Sigmoid colon (tissue), 7 donors: Measurements from ENCODE around the gene TMEM126A. TPM values are rescaled to one million over a fixed set of nuclear protein-coding genes. Genes with fewer than 3 reads are reported as not detected.
"Not testable (repeated sequence)": the region's sequence is repeated elsewhere in the genome, so short reads cannot be mapped to it uniquely, and the experiment has no call there.

ENCODE experiments used
- DNase-seq: peaks from one replicate; pipeline ENCODE4 v3.0.0-alpha.2; 2019
- H3K27ac ChIP-seq, 4 donors: fragments of 200-600 bp; sonication (generic); one replicate each; pipeline ENCODE4 v1.5.1; 2016 to 2019; ENCODE audit warnings: mild to moderate bottlenecking in 1 of 4
- H3K27me3 ChIP-seq, 3 donors: fragments of 200-600 bp; sonication (generic); one replicate each; pipeline ENCODE4 v1.5.1; 2019; ENCODE audit warnings: mild to moderate bottlenecking in 1 of 3
- H3K36me3 ChIP-seq, 4 donors: fragments of 200-600 bp; sonication (generic); one replicate each; pipeline ENCODE4 v1.5.1; 2016 to 2019
- H3K4me1 ChIP-seq, 4 donors: fragments of 200-600 bp; sonication (generic); one replicate each; pipeline ENCODE4 v1.5.1; 2017 to 2019
- H3K4me3 ChIP-seq, 4 donors: fragments of 200-600 bp; sonication (generic); one replicate each; pipeline ENCODE4 v1.5.1; 2017 to 2019; ENCODE audit warnings: mild to moderate bottlenecking in 2 of 4, moderate library complexity in 1 of 4
- H3K9me3 ChIP-seq, 4 donors: fragments of 200-600 bp in 3 of 4; sonication (generic) in 3 of 4; one replicate each; pipeline versions ENCODE4 v1.5.1 to v1.6.1; 2013 to 2019
- EP300 ChIP-seq, 4 donors: sonication (generic); formaldehyde crosslinking; IDR thresholded peaks; one replicate each; pipeline ENCODE4 v1.6.1; 2017; ENCODE audit warnings: antibody characterized with exemption in 4 of 4
- POLR2A ChIP-seq, 2 donors: fragments of 450-650 bp; IDR thresholded peaks; one replicate each; pipeline ENCODE4 v1.6.1; 2016; ENCODE audit warnings: antibody characterized with exemption in 2 of 2, mild to moderate bottlenecking in 2 of 2, moderate library complexity in 2 of 2
- POLR2AphosphoS5 ChIP-seq, 4 donors: sonication (generic); formaldehyde crosslinking; IDR thresholded peaks; one replicate each; pipeline ENCODE4 v1.6.1; 2017; ENCODE audit warnings: antibody characterized with exemption in 4 of 4
- WGBS, 2 donors: extraction: QIAGEN DNeasy Blood & Tissue Kit; methylation state at CpG; one replicate each; pipeline ENCODE4 v1.1.7; 2013; 5-methylcytosine and 5-hydroxymethylcytosine counted together
- intact Hi-C: fragments of 100-400 bp; cut with DNase I; formaldehyde crosslinking; loops from one replicate; pipeline ENCODE4 v1.15.1; 2023
- polyA plus RNA-seq, 3 donors: library from polyadenylated mRNA; stranded (reverse); fragments of 200-250 nt; gene quantifications; one replicate each; pipeline ENCODE4 v1.2.3, GENCODE V29; 2013
- total RNA-seq, 4 donors: library from RNA; depleted of rRNA; stranded (reverse); fragments of >200 nt; gene quantifications; one replicate each; pipeline ENCODE4 v1.1.0, GENCODE V29; 2016
- TF ChIP-seq, protein P1 (sequence below), 4 experiments: fragments of 450-650 bp in 3 of 4; fragments of 200-600 bp in 1 of 4; IDR thresholded peaks; one replicate each; pipeline ENCODE4 v1.5.1; 2016 to 2019; ENCODE audit warnings: antibody characterized with exemption in 4 of 4, mild to moderate bottlenecking in 3 of 4, moderate library complexity in 2 of 4
- donor health status: healthy with polysubstance abuse.
- donor health status: Bipolar disorder and iron deficiency.
- donor health status: healthy.

The TMEM126A gene
- total and polyA plus RNA-seq, 7 donors, result 21.0 to 46.2 (median 42.5) TPM

DNA sequence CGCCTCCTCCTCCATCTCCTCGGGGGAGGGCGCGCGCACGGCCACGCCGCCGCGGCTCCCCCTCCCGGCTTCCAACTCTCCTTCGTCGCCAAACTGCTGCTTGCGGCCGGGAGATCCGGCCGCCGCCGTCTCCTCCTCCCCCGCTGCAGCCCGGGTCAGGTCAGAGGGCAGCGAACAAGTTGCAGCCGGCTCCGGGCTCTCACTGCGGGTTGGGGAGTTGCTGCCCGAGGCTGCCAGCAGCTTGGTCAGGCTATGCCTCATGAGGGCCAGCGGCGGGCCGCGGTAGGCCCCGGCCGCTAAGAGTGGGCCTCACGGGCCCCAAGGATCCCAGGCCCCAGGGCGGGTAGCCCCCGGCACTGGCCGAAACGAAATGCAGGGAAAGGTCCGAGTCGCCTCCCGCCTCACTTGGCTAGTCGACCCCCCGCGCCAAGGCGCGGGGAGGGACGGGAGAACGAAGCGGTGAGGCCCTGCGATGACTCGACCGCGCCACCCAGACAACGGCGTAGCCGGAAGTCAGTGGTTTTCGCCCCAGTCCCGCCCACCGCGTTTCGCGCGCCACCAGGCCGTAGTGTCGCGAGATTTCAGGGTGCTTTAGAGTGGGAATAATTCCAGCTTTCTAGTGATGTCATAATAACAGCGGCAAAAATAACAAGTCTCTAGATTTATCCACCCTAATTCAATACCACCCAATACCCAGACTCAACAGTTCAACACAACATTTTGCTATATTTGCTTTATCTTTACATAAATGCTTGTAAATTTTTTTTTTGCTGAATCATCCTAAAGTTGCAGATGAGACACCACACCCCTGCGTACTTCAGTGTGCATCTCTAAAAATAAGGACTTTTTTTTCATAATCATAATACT is 17.1 kb downstream of the TMEM126A start, which contains the start of gene CREBZF:
TSS of gene CREBZF (minus strand) at position 515 of the 867 bp plus-strand sequence. CDS start at position 261, 254 bp downstream.
- intact Hi-C loops, result loop anchor here (1.0 to 10.0 kb wide), 4 partner anchors 22 to 580 kb away; partner anchors contain the start of genes CCDC89, EED and TMEM126B
- Histone ChIP-seq H3K27ac (peak within 1 kb of the TSS; percentile 96 to 99 (median 98)), H3K36me3 (peaks cover 0 to 18% (median 0%) of the 10 kb centered on the region in 4 donors), H3K27me3 (no peaks in the 10 kb centered on the region), H3K4me1 (peaks cover 0 to 39% (median 35%) of the 10 kb centered on the region in 4 donors), H3K4me3 (peak within 1 kb of the TSS; percentile 81 to 94 (median 90)), H3K9me3 (no peaks in the 10 kb centered on the region)
- WGBS, 2 donors, result 0 to 1% methylated on average over 67 of the region's 67 CpGs
- TF ChIP-seq POLR2AphosphoS5 (IDR thresholded peaks at IDR 0.05) (peak; percentile 98 to 99 (median 99)), POLR2A (IDR thresholded peaks at IDR 0.05) (peak; percentile 97)
- TF ChIP-seq, protein P1, sequence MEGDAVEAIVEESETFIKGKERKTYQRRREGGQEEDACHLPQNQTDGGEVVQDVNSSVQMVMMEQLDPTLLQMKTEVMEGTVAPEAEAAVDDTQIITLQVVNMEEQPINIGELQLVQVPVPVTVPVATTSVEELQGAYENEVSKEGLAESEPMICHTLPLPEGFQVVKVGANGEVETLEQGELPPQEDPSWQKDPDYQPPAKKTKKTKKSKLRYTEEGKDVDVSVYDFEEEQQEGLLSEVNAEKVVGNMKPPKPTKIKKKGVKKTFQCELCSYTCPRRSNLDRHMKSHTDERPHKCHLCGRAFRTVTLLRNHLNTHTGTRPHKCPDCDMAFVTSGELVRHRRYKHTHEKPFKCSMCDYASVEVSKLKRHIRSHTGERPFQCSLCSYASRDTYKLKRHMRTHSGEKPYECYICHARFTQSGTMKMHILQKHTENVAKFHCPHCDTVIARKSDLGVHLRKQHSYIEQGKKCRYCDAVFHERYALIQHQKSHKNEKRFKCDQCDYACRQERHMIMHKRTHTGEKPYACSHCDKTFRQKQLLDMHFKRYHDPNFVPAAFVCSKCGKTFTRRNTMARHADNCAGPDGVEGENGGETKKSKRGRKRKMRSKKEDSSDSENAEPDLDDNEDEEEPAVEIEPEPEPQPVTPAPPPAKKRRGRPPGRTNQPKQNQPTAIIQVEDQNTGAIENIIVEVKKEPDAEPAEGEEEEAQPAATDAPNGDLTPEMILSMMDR (IDR thresholded peaks at IDR 0.05), result no peak
- DNase-seq, result peak; percentile 97

DNA sequence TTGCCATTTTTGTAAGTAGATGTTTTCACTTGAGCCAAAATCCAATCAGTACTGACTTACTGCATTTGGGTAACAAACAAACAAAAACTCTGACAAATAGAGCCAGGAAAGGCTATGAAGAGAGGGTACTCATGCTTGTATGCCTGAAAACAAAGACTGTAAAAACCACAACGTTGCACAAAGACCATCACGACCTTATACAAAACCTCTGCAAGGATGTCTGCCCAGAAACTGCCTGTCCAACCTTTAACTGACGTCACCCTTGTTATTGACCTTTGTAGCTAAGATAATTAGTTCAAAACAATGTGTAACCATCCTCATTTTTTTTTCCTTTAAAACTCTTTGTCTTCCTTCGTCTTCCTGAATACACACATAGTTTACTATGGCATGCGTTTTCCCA is 18.0 kb downstream of the TMEM126A start:
- TF ChIP-seq, protein P1 (IDR thresholded peaks at IDR 0.05), result no peak
- TF ChIP-seq POLR2A (IDR thresholded peaks at IDR 0.05), result no peak
- TF ChIP-seq POLR2AphosphoS5 (IDR thresholded peaks at IDR 0.05), result no peak
- TF ChIP-seq EP300 (IDR thresholded peaks at IDR 0.05), result no peak
- 14 to 58% methylated on average over 5 of the region's 5 CpGs for WGBS, 2 donors
- H3K9me3 ChIP-seq, result no peaks in the 10 kb centered on the region
- no peaks in the 10 kb centered on the region for H3K27me3 ChIP-seq
- H3K27ac ChIP-seq, result peak overlapping the region; percentile 96 to 99 (median 98)
- peaks cover 0 to 30% (median 26%) of the 10 kb centered on the region in 4 donors for H3K4me1 ChIP-seq
- H3K4me3 ChIP-seq, result no peak overlapping the region
- no peak for DNase-seq
- intact Hi-C loops, result loop anchor here (2.0 to 10.0 kb wide), 3 partner anchors 21 to 579 kb away; partner anchors contain the start of genes CCDC89 and EED
- H3K36me3 ChIP-seq, result peaks cover 0 to 11% (median 0%) of the 10 kb centered on the region in 4 donors

DNA sequence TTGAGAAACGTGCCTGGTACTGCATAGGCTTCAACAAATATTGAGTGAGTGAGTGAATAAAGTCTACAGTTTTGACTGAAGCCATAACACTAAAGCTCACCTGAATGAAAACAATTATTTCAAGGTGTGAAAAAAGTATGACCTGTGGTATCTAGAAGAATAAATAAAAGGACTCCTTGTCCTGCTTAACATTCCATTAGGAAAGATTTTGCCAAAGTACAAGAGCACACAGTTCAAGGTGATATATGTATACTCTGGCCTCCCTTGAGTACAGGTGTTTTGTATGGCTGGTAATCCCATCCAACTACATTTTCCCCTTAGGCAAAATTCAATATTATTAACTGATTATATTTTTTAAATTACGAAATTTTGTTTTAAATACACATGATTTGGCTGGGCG is 18.9 kb downstream of the TMEM126A start:
- intact Hi-C loops, result loop anchor here (10.0 kb wide), 2 partner anchors 72 to 578 kb away; partner anchors contain the start of gene EED
- 92 to 94% methylated on average over 3 of the region's 3 CpGs for WGBS, 2 donors
- peaks cover 0 to 7% (median 0%) of the 10 kb centered on the region in 4 donors for H3K36me3 ChIP-seq

DNA sequence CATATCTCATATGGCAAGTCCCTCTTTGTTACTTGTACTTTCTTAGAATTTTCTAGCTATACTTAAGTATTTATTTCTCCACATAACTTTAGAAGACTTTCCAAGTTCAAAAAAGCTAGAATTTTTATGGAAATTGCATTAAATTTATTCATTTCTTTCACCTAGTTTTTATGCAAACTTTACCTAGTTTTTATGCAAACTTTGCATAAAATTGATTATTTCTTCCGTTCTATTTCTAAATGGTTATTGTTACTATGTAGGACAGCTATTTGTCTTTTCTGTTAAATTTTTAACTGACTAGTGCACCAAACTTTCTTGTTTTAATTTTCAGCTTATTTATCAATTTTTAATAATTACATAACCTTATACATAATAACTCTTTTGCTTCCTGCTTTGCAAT is 20.4 kb downstream of the TMEM126A start:
- Histone ChIP-seq H3K27me3 (no peaks in the 10 kb centered on the region), H3K4me1 (peaks cover 0 to 6% (median 2%) of the 10 kb centered on the region in 4 donors), H3K36me3 (no peaks in the 10 kb centered on the region), H3K27ac (no peak overlapping the region), H3K4me3 (no peak overlapping the region), H3K9me3 (no peaks in the 10 kb centered on the region)
- intact Hi-C loops, result loop anchor here (10.0 kb wide), 2 partner anchors 73 to 577 kb away; partner anchors contain the start of gene EED
- DNase-seq, result no peak
- 93 to 98% methylated on average over 1 of the region's 1 CpG for WGBS, 2 donors
- no peak for TF ChIP-seq POLR2A (IDR thresholded peaks at IDR 0.05)
- TF ChIP-seq, protein P1 (IDR thresholded peaks at IDR 0.05), result no peak
- TF ChIP-seq EP300 (IDR thresholded peaks at IDR 0.05), result no peak
- TF ChIP-seq POLR2AphosphoS5 (IDR thresholded peaks at IDR 0.05), result no peak

More for the DNA sequence above, 18.9 kb downstream of the TMEM126A start:
- no peaks in the 10 kb centered on the region for H3K27me3 ChIP-seq
- H3K27ac ChIP-seq, result no peak overlapping the region
- no peak for TF ChIP-seq POLR2AphosphoS5 (IDR thresholded peaks at IDR 0.05)
- TF ChIP-seq EP300 (IDR thresholded peaks at IDR 0.05), result no peak
- no peak for TF ChIP-seq POLR2A (IDR thresholded peaks at IDR 0.05)
- TF ChIP-seq, protein P1 (IDR thresholded peaks at IDR 0.05), result no peak
- H3K4me1 ChIP-seq, result peaks cover 0 to 21% (median 16%) of the 10 kb centered on the region in 4 donors
- no peaks in the 10 kb centered on the region for H3K9me3 ChIP-seq
- DNase-seq, result no peak
- H3K4me3 ChIP-seq, result no peak overlapping the region

DNA sequence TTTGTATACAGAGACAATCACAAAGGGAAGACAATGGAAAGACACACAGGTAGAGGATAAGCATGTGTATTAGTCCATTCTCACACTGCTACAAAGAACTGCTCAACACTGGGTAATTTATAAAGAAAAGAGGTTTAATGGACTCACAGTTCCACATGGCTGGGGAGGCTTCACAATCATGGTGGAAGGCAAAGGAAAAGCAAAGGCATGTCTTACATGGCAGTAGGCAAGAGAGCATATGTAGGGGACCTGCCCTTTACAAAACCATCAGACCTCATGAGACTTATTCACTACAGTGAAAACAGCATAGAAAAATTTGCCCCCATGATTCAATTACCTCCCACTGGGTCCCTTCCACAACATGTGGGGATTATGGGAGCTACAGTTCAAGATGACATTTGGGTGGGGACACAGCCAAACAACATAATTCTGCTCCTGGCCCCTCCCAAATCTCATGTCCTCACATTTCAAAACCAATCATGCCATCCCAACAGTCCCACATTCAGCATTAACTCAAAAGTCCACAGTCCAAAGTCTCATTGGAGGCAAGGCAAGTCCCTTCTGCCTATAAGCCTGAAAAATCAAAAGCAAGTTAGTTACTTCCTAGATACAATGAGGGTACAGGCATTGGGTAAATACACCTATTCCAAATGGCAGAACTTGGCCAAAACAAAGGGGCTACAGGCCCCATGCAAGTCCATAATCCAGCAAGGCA is 23.3 kb downstream of the TMEM126A start:
- H3K36me3 ChIP-seq, H3K27me3 ChIP-seq, intact Hi-C loops, H3K27ac ChIP-seq, H3K4me1 ChIP-seq, H3K9me3 ChIP-seq, DNase-seq, H3K4me3 ChIP-seq: not testable (repeated sequence)
